Testis (tissue), 3 donors: ENCODE data around the gene BMPR1B. TPM values are rescaled to one million over a fixed set of nuclear protein-coding genes. Genes with fewer than 3 reads are reported as not detected.

Experiments used
- DNase-seq: peaks from one replicate; pipeline ENCODE4 v3.0.0-alpha.2; 2019
- H3K27ac ChIP-seq, 2 donors: fragments of 200-600 bp; sonication (generic); one replicate each; pipeline ENCODE4 v1.5.1; 2019
- H3K27me3 ChIP-seq: fragments of 200-600 bp; sonication (generic); one replicate; pipeline ENCODE4 v1.5.1; 2019
- H3K36me3 ChIP-seq: fragments of 200-600 bp; sonication (generic); one replicate; pipeline ENCODE4 v1.5.1; 2017; ENCODE audit warnings: low read depth; ENCODE audit errors: missing control alignments
- H3K4me1 ChIP-seq: fragments of 200-600 bp; sonication (generic); one replicate; pipeline ENCODE4 v1.5.1; 2019
- H3K4me3 ChIP-seq, 2 donors: fragments of 200-600 bp; sonication (generic); one replicate each; pipeline ENCODE4 v1.5.1; 2017 to 2019
- H3K9me3 ChIP-seq: fragments of 200-600 bp; sonication (generic); one replicate; pipeline ENCODE4 v1.5.1; 2017
- CTCF ChIP-seq, 3 experiments: fragments of 450-650 bp in 2 of 3; fragments of 200-600 bp in 1 of 3; sonication (generic) in 1 of 3; IDR thresholded peaks; one replicate each; pipeline ENCODE4 v1.5.1; 2016 to 2019; ENCODE audit warnings: antibody characterized with exemption in 3 of 3, mild to moderate bottlenecking in 2 of 3, moderate library complexity in 1 of 3
- POLR2A ChIP-seq: fragments of 450-650 bp; IDR thresholded peaks from one replicate; pipeline ENCODE4 v1.6.1; 2017; ENCODE audit warnings: antibody characterized with exemption, mild to moderate bottlenecking, moderate library complexity
- WGBS, 2 donors: methylation state at CpG; one replicate each; pipeline ENCODE4 v1.1.5; 2018; 5-methylcytosine and 5-hydroxymethylcytosine counted together
- intact Hi-C: fragments of 100-400 bp; cut with DNase I; formaldehyde crosslinking; loops from one replicate; pipeline ENCODE4 v1.15.1; 2023; ENCODE audit warnings: low total_unique reads
- polyA plus RNA-seq: library from polyadenylated mRNA; stranded (reverse); fragments of 350-450 nt; fragmentation: Illumina TruSeq; extraction: RNeasy Lipid Tissue Mini Kit (QIAGEN cat#74804); gene quantifications from one replicate; pipeline ENCODE4 v1.2.3, GENCODE V29; 2014; ENCODE audit warnings: low read depth, low replicate concordance; ENCODE audit not compliant: insufficient read depth
- total RNA-seq, 2 donors: library from RNA; depleted of rRNA; stranded (reverse); fragments of >200 nt; gene quantifications; one replicate each; pipeline ENCODE4 v1.2.3, GENCODE V29; 2016

BMPR1B gene
- total and polyA plus RNA-seq, 3 donors from 2014 or later, result 7.5 to 13.0 (median 9.1) TPM

GRCh38 chr4:95048296-95048695 is 290.5 kb downstream of the BMPR1B start:
- intact Hi-C loops, result no loop called here
- H3K27ac ChIP-seq, result no peak overlapping the region
- H3K36me3 ChIP-seq, result no peaks in the 10 kb centered on the region
- 73 to 83% methylated on average over 2 of the region's 2 CpGs for WGBS, 2 donors
- no peak overlapping the region for H3K4me3 ChIP-seq
- no peak for TF ChIP-seq POLR2A
- no peak for TF ChIP-seq CTCF (IDR thresholded peaks at IDR 0.05)
- H3K9me3 ChIP-seq, result no peaks in the 10 kb centered on the region
- DNase-seq, result no peak
- no peaks in the 10 kb centered on the region for H3K27me3 ChIP-seq
- peaks cover 8% of the 10 kb centered on the region for H3K4me1 ChIP-seq

GRCh38 chr4:95049551-95050233 is 291.9 kb downstream of the BMPR1B start:
- DNase-seq, result no peak
- no peaks in the 10 kb centered on the region for H3K9me3 ChIP-seq
- H3K36me3 ChIP-seq, result no peaks in the 10 kb centered on the region
- no peak overlapping the region for H3K27ac ChIP-seq
- no peaks in the 10 kb centered on the region for H3K27me3 ChIP-seq
- H3K4me3 ChIP-seq, result no peak overlapping the region
- WGBS, 2 donors, result 54% methylated on average over 2 of the region's 2 CpGs
- TF ChIP-seq POLR2A (no peak), CTCF (IDR thresholded peaks at IDR 0.05) (no peak)
- peaks cover 8% of the 10 kb centered on the region for H3K4me1 ChIP-seq
- intact Hi-C loops, result no loop called here

GRCh38 chr4:95050980-95051701 is 293.4 kb downstream of the BMPR1B start:
- peak; percentile 16 for DNase-seq
- Histone ChIP-seq H3K4me3 (no peak overlapping the region), H3K9me3 (no peaks in the 10 kb centered on the region), H3K4me1 (no peaks in the 10 kb centered on the region), H3K27me3 (no peaks in the 10 kb centered on the region), H3K36me3 (no peaks in the 10 kb centered on the region), H3K27ac (no peak overlapping the region)
- 65 to 67% methylated on average over 13 of the region's 13 CpGs for WGBS, 2 donors
- intact Hi-C loops, result no loop called here
- TF ChIP-seq CTCF (IDR thresholded peaks at IDR 0.05) (no peak), POLR2A (no peak)

- no peak overlapping the region for H3K27ac ChIP-seq
- DNase-seq, result no peak
- H3K4me3 ChIP-seq, result no peak overlapping the region
- no peak for TF ChIP-seq POLR2A
- intact Hi-C loops, result no loop called here
- no peaks in the 10 kb centered on the region for H3K9me3 ChIP-seq
- no peaks in the 10 kb centered on the region for H3K27me3 ChIP-seq
- 49 to 62% methylated on average over 2 of the region's 2 CpGs for WGBS, 2 donors
- no peaks in the 10 kb centered on the region for H3K36me3 ChIP-seq
- no peaks in the 10 kb centered on the region for H3K4me1 ChIP-seq
These were observed 293.9 kb downstream of the BMPR1B start for GRCh38 chr4:95051702-95052020.

GRCh38 chr4:95058991-95059390 is 301.2 kb downstream of the BMPR1B start:
- intact Hi-C loops, result no loop called here
- WGBS, 2 donors, result 84 to 92% methylated on average over 1 of the region's 1 CpG

More at GRCh38 chr4:95058991-95059390, 301.2 kb downstream of the BMPR1B start:
- no peak for TF ChIP-seq CTCF (IDR thresholded peaks at IDR 0.05)
- no peak for TF ChIP-seq POLR2A
- no peaks in the 10 kb centered on the region for H3K27me3 ChIP-seq
- no peak for DNase-seq
- no peaks in the 10 kb centered on the region for H3K9me3 ChIP-seq
- H3K4me1 ChIP-seq, result no peaks in the 10 kb centered on the region
- no peak overlapping the region for H3K27ac ChIP-seq
- H3K36me3 ChIP-seq, result no peaks in the 10 kb centered on the region
- no peak overlapping the region for H3K4me3 ChIP-seq
